T-cell (primary cell): ENCODE results near the gene OR2F2. TPM values are rescaled to one million over a fixed set of nuclear protein-coding genes. Genes with fewer than 3 reads are reported as not detected.

Experiments
- ATAC-seq, 4 experiments: fragments of 200-7000 bp in 3 of 4; fragments of 150-1000 bp in 1 of 4; cut with Tn5 transposase; replicated peaks in 1 of 4; 1 replicate in 3 of 4; 2 replicates in 1 of 4; pipeline ENCODE4 v1.10.0; 2021; ENCODE audit warnings: moderate library complexity in 3 of 4, mild to moderate bottlenecking in 2 of 4, moderate number of reproducible peaks in 1 of 4
- CTCF ChIA-PET, 2 donors: fragments of 300-600 bp; sonication (Branson Sonifier 250); formaldehyde crosslinking; loops; one replicate each; lab custom pipeline; 2022; ENCODE audit warnings: antibody characterized with exemption in 2 of 2; lab: Charles Lee
- POLR2A ChIA-PET, 2 donors: fragments of 300-600 bp; sonication (Branson Sonifier 250); formaldehyde crosslinking; loops; one replicate each; lab custom pipeline; 2022; ENCODE audit warnings: antibody characterized with exemption in 2 of 2; lab: Charles Lee
- DNase-seq, 35 experiments: peaks; one replicate each; pipeline versions ENCODE4 v3.0.0 to v3.0.0-alpha.2; 2013 to 2023
- H3K27ac ChIP-seq: one replicate; pipeline ENCODE4 v1.5.1; 2013; ENCODE audit warnings: low read length
- H3K27me3 ChIP-seq, 2 experiments: replicated peaks in 1 of 2; 1 replicate in 1 of 2; 2 replicates in 1 of 2; pipeline versions ENCODE4 v1.6.1 to v1.7.0; 2013; ENCODE audit warnings: low read length in 1 of 2, mixed read lengths in 1 of 2; ENCODE audit not compliant: control insufficient read depth in 2 of 2, insufficient read depth in 2 of 2; ENCODE audit errors: extremely low read depth in 1 of 2
- H3K36me3 ChIP-seq, 2 donors: 1 replicate in 1 of 2; 2 replicates in 1 of 2; pipeline versions ENCODE4 v1.6.1 to v1.7.0; 2013; ENCODE audit warnings: low read length in 1 of 2; ENCODE audit not compliant: control insufficient read depth in 2 of 2, insufficient read depth in 1 of 2; ENCODE audit errors: extremely low read depth in 1 of 2
- H3K4me1 ChIP-seq, 2 experiments: 1 replicate in 1 of 2; 2 replicates in 1 of 2; pipeline versions ENCODE4 v1.6.1 to v1.7.0; 2013; ENCODE audit warnings: low read length in 2 of 2, mixed read lengths in 1 of 2; ENCODE audit not compliant: insufficient read depth in 2 of 2, control insufficient read depth in 1 of 2; ENCODE audit errors: extremely low read depth in 1 of 2
- H3K4me3 ChIP-seq, 2 donors: 1 replicate in 1 of 2; 2 replicates in 1 of 2; pipeline versions ENCODE4 v1.5.1 to v1.7.0; 2013; ENCODE audit warnings: mild to moderate bottlenecking in 2 of 2, low read length in 1 of 2, moderate library complexity in 1 of 2; ENCODE audit not compliant: control insufficient read depth in 1 of 2; ENCODE audit errors: extremely low read depth in 1 of 2
- H3K9me3 ChIP-seq: 2 replicates; pipeline ENCODE4 v1.7.0; 2013
- H3K27ac Mint-ChIP-seq, 2 donors: one replicate each; pipeline ENCODE4 v1.8.0; 2020 to 2021; ENCODE audit warnings: mild to moderate bottlenecking in 2 of 2, mixed read lengths in 2 of 2
- H3K27me3 Mint-ChIP-seq, 2 donors: one replicate each; pipeline ENCODE4 v1.8.0; 2021 to 2022; ENCODE audit warnings: mixed read lengths in 2 of 2
- H3K36me3 Mint-ChIP-seq: one replicate; pipeline ENCODE4 v1.8.0; 2021; ENCODE audit warnings: mixed read lengths
- H3K4me1 Mint-ChIP-seq, 3 donors: one replicate each; pipeline ENCODE4 v1.8.0; 2020 to 2022; ENCODE audit warnings: mixed read lengths in 3 of 3, mild to moderate bottlenecking in 1 of 3
- H3K4me3 Mint-ChIP-seq, 3 donors: one replicate each; pipeline ENCODE4 v1.8.0; 2020 to 2022; ENCODE audit warnings: mild to moderate bottlenecking in 3 of 3, mixed read lengths in 3 of 3, moderate library complexity in 3 of 3
- H3K9me3 Mint-ChIP-seq, 3 donors: one replicate each; pipeline ENCODE4 v1.8.0; 2020 to 2022; ENCODE audit warnings: mixed read lengths in 3 of 3
- WGBS: methylation state at CpG from one replicate; pipeline ENCODE4 v1.1.5; 2013; ENCODE audit warnings: missing lambda C conversion rate; ENCODE audit not compliant: insufficient coverage; 5-methylcytosine and 5-hydroxymethylcytosine counted together
- total RNA-seq, 35 experiments: library from RNA in 6 of 35; stranded (reverse) in 6 of 35; fragments of 120-200 nt in 1 of 35; gene quantifications; one replicate each; pipeline versions ENCODE4 v1.2.1 to v1.2.4 and lab custom pipeline; 2013 to 2026

The OR2F2 gene
- total RNA-seq, 5 donors from 2014 or later (not counting 1 experiment from before 2014, with no cell fraction given), result not detected

GRCh38 chr7:143953421-143953820 is 18.4 kb downstream of the OR2F2 start:
- H3K27ac Mint-ChIP-seq, result no peak overlapping the region
- no CpG with 5 or more reads among the region's 3 CpGs for WGBS
- CTCF ChIA-PET, result no interaction called here
- Histone ChIP-seq H3K9me3 (no peaks in the 10 kb centered on the region), H3K4me1 (no peaks in the 10 kb centered on the region), H3K27ac (no peak overlapping the region), H3K4me3 (no peak overlapping the region), H3K27me3 (no peaks in the 10 kb centered on the region), H3K36me3 (no peaks in the 10 kb centered on the region)
- H3K9me3 Mint-ChIP-seq, result peaks cover 0 to 3% (median 0%) of the 10 kb centered on the region in 3 donors
- H3K4me1 Mint-ChIP-seq, result no peaks in the 10 kb centered on the region
- peaks cover 26 to 53% of the 10 kb centered on the region in 2 donors for H3K27me3 Mint-ChIP-seq
- DNase-seq (no peak), ATAC-seq (no peak)
- H3K4me3 Mint-ChIP-seq, result no peak overlapping the region
- H3K36me3 Mint-ChIP-seq, result no peaks in the 10 kb centered on the region
- POLR2A ChIA-PET, result no interaction called here

GRCh38 chr7:143954135-143954534 is 19.1 kb downstream of the OR2F2 start:
- H3K36me3 Mint-ChIP-seq, result no peaks in the 10 kb centered on the region
- Histone ChIP-seq H3K4me3 (no peak overlapping the region), H3K4me1 (no peaks in the 10 kb centered on the region), H3K27me3 (no peaks in the 10 kb centered on the region), H3K27ac (no peak overlapping the region), H3K9me3 (no peaks in the 10 kb centered on the region), H3K36me3 (no peaks in the 10 kb centered on the region)
- H3K27ac Mint-ChIP-seq, result no peak overlapping the region
- H3K4me1 Mint-ChIP-seq, result no peaks in the 10 kb centered on the region
- WGBS, result no CpG with 5 or more reads among the region's 2 CpGs
- H3K4me3 Mint-ChIP-seq, result no peak overlapping the region
- ATAC-seq (no peak), DNase-seq (no peak)
- ChIA-PET POLR2A (no interaction called here), CTCF (no interaction called here)
- H3K9me3 Mint-ChIP-seq, result peaks cover 0 to 3% (median 0%) of the 10 kb centered on the region in 3 donors
- H3K27me3 Mint-ChIP-seq, result peaks cover 21 to 50% of the 10 kb centered on the region in 2 donors

- no CpG with 5 or more reads among the region's 3 CpGs for WGBS
- ATAC-seq (no peak), DNase-seq (no peak)
- H3K36me3 Mint-ChIP-seq, result no peaks in the 10 kb centered on the region
- H3K9me3 Mint-ChIP-seq, result peaks cover 0 to 3% (median 0%) of the 10 kb centered on the region in 3 donors
- no peak within 1 kb of the TSS for H3K4me3 Mint-ChIP-seq
- Histone ChIP-seq H3K27me3 (no peaks in the 10 kb centered on the region), H3K36me3 (no peaks in the 10 kb centered on the region), H3K4me1 (no peaks in the 10 kb centered on the region), H3K9me3 (no peaks in the 10 kb centered on the region), H3K27ac (no peak within 1 kb of the TSS), H3K4me3 (no peak within 1 kb of the TSS)
- ChIA-PET POLR2A (no interaction called here), CTCF (no interaction called here)
- no peaks in the 10 kb centered on the region for H3K4me1 Mint-ChIP-seq
- no peak within 1 kb of the TSS for H3K27ac Mint-ChIP-seq
- peaks cover 18 to 49% of the 10 kb centered on the region in 2 donors for H3K27me3 Mint-ChIP-seq
These were observed 19.5 kb downstream of the OR2F2 start, which contains the start of gene OR2F1 for GRCh38 chr7:143954544-143954943. OR2F1 (plus strand) TSS chr7:143954844; CDS start chr7:143959971, 5,127 bp downstream.

GRCh38 chr7:143958781-143959180 is 23.7 kb downstream of the OR2F2 start:
- Histone ChIP-seq H3K27me3 (no peaks in the 10 kb centered on the region), H3K9me3 (no peaks in the 10 kb centered on the region), H3K36me3 (no peaks in the 10 kb centered on the region), H3K4me3 (no peak overlapping the region), H3K4me1 (no peaks in the 10 kb centered on the region), H3K27ac (no peak overlapping the region)
- DNase-seq (no peak), ATAC-seq (no peak)
- WGBS, result no CpG with 5 or more reads among the region's 3 CpGs
- H3K27me3 Mint-ChIP-seq, result peaks cover 23 to 50% of the 10 kb centered on the region in 2 donors
- POLR2A ChIA-PET, result no interaction called here
- H3K36me3 Mint-ChIP-seq, result no peaks in the 10 kb centered on the region
- H3K27ac Mint-ChIP-seq, result no peak overlapping the region
- CTCF ChIA-PET, result no interaction called here
- H3K4me3 Mint-ChIP-seq, result no peak overlapping the region
- H3K9me3 Mint-ChIP-seq, result no peaks in the 10 kb centered on the region
- no peaks in the 10 kb centered on the region for H3K4me1 Mint-ChIP-seq

GRCh38 chr7:143960813-143961610 is 26.0 kb downstream of the OR2F2 start:
- no peak overlapping the region for H3K27ac ChIP-seq
- ATAC-seq (no peak), DNase-seq (no peak)
- no peak overlapping the region for H3K4me3 Mint-ChIP-seq
- H3K4me3 ChIP-seq, result no peak overlapping the region
- no peaks in the 10 kb centered on the region for H3K27me3 ChIP-seq
- H3K36me3 Mint-ChIP-seq, result no peaks in the 10 kb centered on the region
- H3K36me3 ChIP-seq, result no peaks in the 10 kb centered on the region
- H3K9me3 ChIP-seq, result no peaks in the 10 kb centered on the region
- H3K27ac Mint-ChIP-seq, result no peak overlapping the region
- H3K4me1 ChIP-seq, result no peaks in the 10 kb centered on the region
- H3K27me3 Mint-ChIP-seq, result peaks cover 18 to 40% of the 10 kb centered on the region in 2 donors
- WGBS, result 14% methylated on average over 1 of the region's 5 CpGs
- H3K9me3 Mint-ChIP-seq, result no peaks in the 10 kb centered on the region
- ChIA-PET POLR2A (no interaction called here), CTCF (no interaction called here)
- H3K4me1 Mint-ChIP-seq, result no peaks in the 10 kb centered on the region

GRCh38 chr7:143965280-143965679 is 30.2 kb downstream of the OR2F2 start:
- DNase-seq (no peak), ATAC-seq (no peak)
- H3K36me3 ChIP-seq, result no peaks in the 10 kb centered on the region
- H3K27ac Mint-ChIP-seq, result no peak overlapping the region
- H3K4me3 ChIP-seq, result no peak overlapping the region
- no peaks in the 10 kb centered on the region for H3K4me1 Mint-ChIP-seq
- ChIA-PET CTCF (no interaction called here), POLR2A (no interaction called here)
- H3K4me1 ChIP-seq, result no peaks in the 10 kb centered on the region
- H3K9me3 Mint-ChIP-seq, result no peaks in the 10 kb centered on the region
- H3K36me3 Mint-ChIP-seq, result no peaks in the 10 kb centered on the region
- no peaks in the 10 kb centered on the region for H3K9me3 ChIP-seq
- H3K27me3 Mint-ChIP-seq, result peaks cover 8 to 26% of the 10 kb centered on the region in 2 donors
- no peak overlapping the region for H3K27ac ChIP-seq
- no peaks in the 10 kb centered on the region for H3K27me3 ChIP-seq
- WGBS, result 79% methylated on average over 2 of the region's 2 CpGs
- no peak overlapping the region for H3K4me3 Mint-ChIP-seq
